HCT116 (cell line): ENCODE data around the gene ANAPC5. TPM values are rescaled to one million over a fixed set of nuclear protein-coding genes. Genes with fewer than 3 reads are reported as not detected.

ENCODE experiments used
- ATAC-seq: fragments of 200-7000 bp; cut with Tn5 transposase; 2 replicates; pipeline ENCODE4 v1.9.1; 2020; ENCODE audit warnings: mild to moderate bottlenecking, moderate library complexity
- BruUV-seq: library from RNA; stranded (reverse); fragments of 400-500 nt; replicated peaks from 2 replicates; lab custom pipeline; 2021; lab: Mats Ljungman, UMichigan
- CTCF ChIA-PET: fragments of 300-600 bp; sonication (Branson Sonifier 250); formaldehyde crosslinking; loops from one replicate; lab custom pipeline; 2021; ENCODE audit warnings: antibody characterized with exemption; lab: Charles Lee
- POLR2A ChIA-PET: fragments of 300-600, 350-600 bp; sonication (Branson Sonifier 250); formaldehyde crosslinking; loops from one replicate; lab custom pipeline; 2021; ENCODE audit warnings: antibody characterized with exemption; lab: Charles Lee
- RAD21 ChIA-PET, 2 experiments: fragments of 300-600 bp; sonication (Branson Sonifier 250); formaldehyde crosslinking; loops; one replicate each; lab custom pipeline; 2023; ENCODE audit warnings: low total read pairs in 2 of 2; ENCODE audit not compliant: uncharacterized antibody in 2 of 2, unreplicated experiment in 2 of 2, low non-redundant PET in 1 of 2; lab: Charles Lee
- DNase-seq: peaks from one replicate; pipeline ENCODE4 v3.0.0-alpha.2; 2010; ENCODE audit warnings: low read depth, low spot score
- H2AFZ ChIP-seq: fragments of 200-600 bp; shearing (Covaris generic), sonication (generic); 2 replicates; pipeline ENCODE4 v1.6.1; 2017; ENCODE audit warnings: low read depth, mixed run types, mixed read lengths, antibody characterized with exemption, low read length; ENCODE audit not compliant: poor library complexity, severe bottlenecking
- H3K27ac ChIP-seq: 2 replicates; pipeline ENCODE4 v1.5.1; 2012; ENCODE audit warnings: low read depth, low read length
- H3K27me3 ChIP-seq: fragments of 200-600 bp; sonication (generic); 2 replicates; pipeline ENCODE4 v1.6.1; 2016; ENCODE audit warnings: mixed run types, low read length, mixed read lengths; ENCODE audit not compliant: insufficient read depth
- H3K36me3 ChIP-seq, 2 experiments: fragments of 200-500 bp in 1 of 2; fragments of 200-600 bp in 1 of 2; sonication (Bioruptor generic) in 1 of 2; sonication (generic) in 1 of 2; 2 replicates each; pipeline versions ENCODE4 v1.5.1 to v1.6.1; 2014 to 2016; ENCODE audit warnings: low read length in 2 of 2, inconsistent platforms in 1 of 2, mixed read lengths in 1 of 2, mixed run types in 1 of 2; ENCODE audit not compliant: insufficient read depth in 2 of 2, control insufficient read depth in 1 of 2
- H3K4me1 ChIP-seq, 2 experiments: fragments of 200-600 bp in 1 of 2; sonication (generic) in 1 of 2; 2 replicates each; pipeline versions ENCODE4 v1.5.1 to v1.6.1; 2012 to 2017; ENCODE audit warnings: low read length in 2 of 2, inconsistent platforms in 1 of 2, mild to moderate bottlenecking in 1 of 2, mixed read lengths in 1 of 2, mixed run types in 1 of 2, moderate library complexity in 1 of 2; ENCODE audit not compliant: insufficient read depth in 2 of 2, control insufficient read depth in 1 of 2
- H3K4me2 ChIP-seq: fragments of 200-600 bp; sonication (generic); 2 replicates; pipeline ENCODE4 v1.6.1; 2017; ENCODE audit warnings: mixed run types, low read length, mixed read lengths
- H3K4me3 ChIP-seq, 2 experiments: fragments of 200-600 bp in 1 of 2; sonication (generic) in 1 of 2; replicated peaks in 1 of 2; 2 replicates each; pipeline ENCODE4 v1.5.1; 2011 to 2016; ENCODE audit warnings: low read length in 2 of 2, control low read depth in 1 of 2, low read depth in 1 of 2, mild to moderate bottlenecking in 1 of 2, mixed read lengths in 1 of 2, mixed run types in 1 of 2
- H3K79me2 ChIP-seq: fragments of 200-600 bp; sonication (generic); 2 replicates; pipeline ENCODE4 v1.6.1; 2017; ENCODE audit warnings: mild to moderate bottlenecking, mixed run types, low read length, moderate library complexity, mixed read lengths; ENCODE audit not compliant: insufficient read depth
- H3K9ac ChIP-seq: fragments of 200-600 bp; sonication (generic); 2 replicates; pipeline ENCODE4 v1.6.1; 2016; ENCODE audit warnings: low read length, mixed read lengths
- H3K9me2 ChIP-seq: fragments of 200-600 bp; sonication (generic), shearing (Covaris generic); 2 replicates; pipeline ENCODE4 v1.6.1; 2017; ENCODE audit warnings: mixed run types, mild to moderate bottlenecking, moderate library complexity; ENCODE audit not compliant: insufficient read depth
- H3K9me3 ChIP-seq, 2 experiments: fragments of 200-500 bp in 1 of 2; fragments of 200-600 bp in 1 of 2; sonication (Bioruptor generic) in 1 of 2; sonication (generic) in 1 of 2; 2 replicates each; pipeline ENCODE4 v1.6.1; 2014 to 2017; ENCODE audit warnings: low read length in 2 of 2, mixed read lengths in 2 of 2, inconsistent platforms in 1 of 2, low read depth in 1 of 2, mild to moderate bottlenecking in 1 of 2, mixed run types in 1 of 2, moderate library complexity in 1 of 2; ENCODE audit not compliant: control insufficient read depth in 1 of 2, insufficient read depth in 1 of 2
- H4K20me1 ChIP-seq: fragments of 200-600 bp; sonication (generic), shearing (Covaris generic); 2 replicates; pipeline ENCODE4 v1.6.1; 2017; ENCODE audit warnings: mixed run types, mild to moderate bottlenecking, moderate library complexity; ENCODE audit not compliant: insufficient read depth
- CBX3 ChIP-seq: IDR thresholded peaks from 2 replicates; pipeline ENCODE4 v1.6.1; 2012; ENCODE audit warnings: low read depth
- ELF1 ChIP-seq: IDR thresholded peaks from 2 replicates; pipeline ENCODE4 v1.6.1; 2012; ENCODE audit warnings: low read depth, borderline replicate concordance
- EZH2phosphoT487 ChIP-seq: fragments of 200-600 bp; IDR thresholded peaks from 2 replicates; pipeline ENCODE4 v1.6.1; 2018; ENCODE audit warnings: antibody characterized with exemption, borderline replicate concordance
- SP1 ChIP-seq: IDR thresholded peaks from 2 replicates; pipeline ENCODE4 v1.6.1; 2012; ENCODE audit warnings: low read depth
- ZNF274 ChIP-seq: fragments of 200-500 bp; sonication (Bioruptor generic); IDR thresholded peaks from 2 replicates; pipeline ENCODE4 v1.6.1; 2014; ENCODE audit warnings: mild to moderate bottlenecking, low read depth, low read length, inconsistent platforms
- intact Hi-C: fragments of 100-400 bp; cut with micrococcal nuclease; formaldehyde crosslinking; loops from 2 replicates; pipeline ENCODE4 v1.10.0; 2022
- total RNA-seq: library from RNA; stranded (reverse); gene quantifications from one replicate; pipeline ENCODE4 v1.2.1, GENCODE V29; 2021; ENCODE audit not compliant: unreplicated experiment
- TF ChIP-seq, protein P1 (sequence below), 3 experiments: fragments of 200-600 bp in 1 of 3; sonication (generic) in 1 of 3; IDR thresholded peaks in 2 of 3; conservative IDR thresholded peaks in 1 of 3; 2 replicates each; pipeline ENCODE4 v1.5.1; 2012 to 2017; ENCODE audit warnings: low read depth in 2 of 3, low read length in 2 of 3, antibody characterized with exemption in 1 of 3, borderline replicate concordance in 1 of 3, control low read depth in 1 of 3, mild to moderate bottlenecking in 1 of 3, mixed read lengths in 1 of 3, mixed run types in 1 of 3, moderate library complexity in 1 of 3; ENCODE audit not compliant: insufficient read depth in 1 of 3

ANAPC5 gene
- total RNA-seq, 1 experiment from 2014 or later = 112 TPM

DNA sequence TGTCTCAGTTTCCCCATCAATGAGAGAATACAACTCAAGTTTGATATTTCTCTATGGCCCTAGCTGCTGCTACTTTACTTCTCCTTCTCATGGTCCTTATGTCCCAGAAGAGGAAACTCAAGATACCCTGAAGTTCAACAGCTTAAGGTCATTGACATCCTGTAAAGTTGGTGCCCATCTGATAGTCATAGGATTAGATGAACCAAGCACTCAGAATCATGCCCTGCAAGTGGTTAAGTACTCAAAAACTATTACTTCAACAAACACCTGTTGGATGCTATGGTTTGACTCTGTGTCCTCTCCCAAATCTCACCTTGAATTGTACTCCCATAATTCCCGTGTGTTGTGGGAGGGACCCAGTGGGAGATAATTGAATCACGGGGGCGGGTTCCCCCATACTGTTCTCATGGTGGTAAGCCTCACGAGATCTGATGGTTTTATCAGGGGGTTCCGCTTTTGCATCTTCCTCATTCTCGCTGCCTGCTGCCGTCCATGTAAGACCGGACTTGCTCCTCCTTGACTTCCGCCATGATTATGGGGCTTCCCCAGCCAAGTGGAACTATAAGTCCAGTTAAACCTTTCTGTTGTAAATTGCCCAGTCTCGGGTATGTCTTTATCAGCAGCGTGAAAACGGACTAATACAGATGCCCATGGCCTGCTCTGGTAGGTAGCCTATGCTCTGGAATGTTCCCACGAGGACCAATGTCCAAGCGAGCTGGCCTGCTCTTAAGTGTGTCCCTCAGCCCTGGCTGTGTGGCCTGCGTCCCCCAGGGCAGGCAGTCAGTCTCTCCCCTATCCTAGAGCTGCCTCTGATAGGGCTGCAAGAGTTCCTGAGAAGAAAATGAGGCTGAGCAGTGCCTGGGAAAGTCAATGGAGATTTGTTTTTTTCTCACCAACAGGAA, 73.8 kb downstream of the ANAPC5 start:
- Histone ChIP-seq H3K27ac (no peak overlapping the region), H3K79me2 (peaks cover 24% of the 10 kb centered on the region), H3K9ac (no peak overlapping the region), H3K27me3 (no peaks in the 10 kb centered on the region), H3K9me3 (no peaks in the 10 kb centered on the region), H4K20me1 (no peaks in the 10 kb centered on the region), H3K4me3 (no peak overlapping the region), H3K4me1 (peaks cover 0 to 8% of the 10 kb centered on the region in 2 experiments; a peak in 1 of 4 replicates), H2AFZ (no peak overlapping the region), H3K4me2 (no peak overlapping the region), H3K9me2 (no peaks in the 10 kb centered on the region), H3K36me3 (no peaks in the 10 kb centered on the region; a peak in 1 of 4 replicates)
- BruUV-seq = no TSS peak
- no peak for ATAC-seq
- RAD21 ChIA-PET = no interaction called here
- POLR2A ChIA-PET = no interaction called here
- CTCF ChIA-PET = no interaction called here
- TF ChIP-seq, protein P1, sequence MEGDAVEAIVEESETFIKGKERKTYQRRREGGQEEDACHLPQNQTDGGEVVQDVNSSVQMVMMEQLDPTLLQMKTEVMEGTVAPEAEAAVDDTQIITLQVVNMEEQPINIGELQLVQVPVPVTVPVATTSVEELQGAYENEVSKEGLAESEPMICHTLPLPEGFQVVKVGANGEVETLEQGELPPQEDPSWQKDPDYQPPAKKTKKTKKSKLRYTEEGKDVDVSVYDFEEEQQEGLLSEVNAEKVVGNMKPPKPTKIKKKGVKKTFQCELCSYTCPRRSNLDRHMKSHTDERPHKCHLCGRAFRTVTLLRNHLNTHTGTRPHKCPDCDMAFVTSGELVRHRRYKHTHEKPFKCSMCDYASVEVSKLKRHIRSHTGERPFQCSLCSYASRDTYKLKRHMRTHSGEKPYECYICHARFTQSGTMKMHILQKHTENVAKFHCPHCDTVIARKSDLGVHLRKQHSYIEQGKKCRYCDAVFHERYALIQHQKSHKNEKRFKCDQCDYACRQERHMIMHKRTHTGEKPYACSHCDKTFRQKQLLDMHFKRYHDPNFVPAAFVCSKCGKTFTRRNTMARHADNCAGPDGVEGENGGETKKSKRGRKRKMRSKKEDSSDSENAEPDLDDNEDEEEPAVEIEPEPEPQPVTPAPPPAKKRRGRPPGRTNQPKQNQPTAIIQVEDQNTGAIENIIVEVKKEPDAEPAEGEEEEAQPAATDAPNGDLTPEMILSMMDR (IDR thresholded peaks at IDR 0.05 in 2 of 3, conservative IDR thresholded peaks at IDR 0.05 in 1 of 3; ENCODE audit: borderline replicate concordance in 1 of 3, insufficient read depth in 1 of 3, low read depth in 2 of 3, low read length in 2 of 3) = no peak
- TF ChIP-seq SP1 = no peak
- TF ChIP-seq EZH2phosphoT487 = no peak
- TF ChIP-seq ZNF274 = no peak
- no peak for TF ChIP-seq CBX3
- no peak for TF ChIP-seq ELF1
- DNase-seq = no peak
- intact Hi-C loops = no loop called here
